HT1080 (cell line): ENCODE measurements around the gene LRG1. TPM values are rescaled to one million over a fixed set of nuclear protein-coding genes. Genes with fewer than 3 reads are reported as not detected.

ENCODE experiments used
- DNase-seq: peaks from one replicate; pipeline ENCODE4 v3.0.0-alpha.2; 2015; ENCODE audit warnings: low read depth
- total RNA-seq: library from RNA; depleted of rRNA; stranded (reverse); fragments of >200 nt; shearing (Covaris generic); gene quantifications from 2 replicates; pipeline ENCODE4 v1.2.3, GENCODE V29; 2014

Gene LRG1
- total RNA-seq, 1 experiment from 2014 or later: not detected

- DNase-seq: no peak
Measured at GRCh38 chr19:4511300-4512054, 28.4 kb downstream of the LRG1 start.

GRCh38 chr19:4510435-4511255, 29.2 kb downstream of the LRG1 start:
- no peak for DNase-seq

GRCh38 chr19:4508698-4509097, 31.1 kb downstream of the LRG1 start:
- DNase-seq: no peak

- DNase-seq: no peak
Measured at GRCh38 chr19:4507804-4508203, 32.0 kb downstream of the LRG1 start.

- no peak for DNase-seq
Measured at GRCh38 chr19:4507150-4507452, 32.7 kb downstream of the LRG1 start.

GRCh38 chr19:4506449-4507149, 33.2 kb downstream of the LRG1 start:
- peak; percentile 85 for DNase-seq

- no peak for DNase-seq
Measured at GRCh38 chr19:4505570-4506448, 34.0 kb downstream of the LRG1 start.

- DNase-seq: no peak
Measured at GRCh38 chr19:4504891-4505569, 34.8 kb downstream of the LRG1 start.

GRCh38 chr19:4504297-4504701, 35.5 kb downstream of the LRG1 start:
- no peak for DNase-seq

GRCh38 chr19:4503825-4504170, 36.0 kb downstream of the LRG1 start:
- no peak for DNase-seq

GRCh38 chr19:4503132-4503824, 36.6 kb downstream of the LRG1 start:
- DNase-seq: no peak

- no peak for DNase-seq
Measured at GRCh38 chr19:4502282-4503131, 37.3 kb downstream of the LRG1 start.

GRCh38 chr19:4501691-4502090, 38.1 kb downstream of the LRG1 start:
- no peak for DNase-seq

- no peak for DNase-seq
Measured at GRCh38 chr19:4500841-4501591, 38.8 kb downstream of the LRG1 start.

GRCh38 chr19:4499855-4500254, 40.0 kb downstream of the LRG1 start:
- no peak for DNase-seq

- DNase-seq: no peak
Measured at GRCh38 chr19:4499318-4499717, 40.5 kb downstream of the LRG1 start.

GRCh38 chr19:4498694-4499093, 41.1 kb downstream of the LRG1 start:
- DNase-seq: no peak

- no peak for DNase-seq
Measured at GRCh38 chr19:4497770-4498389, 42.0 kb downstream of the LRG1 start.
